ENCODE results near the gene IRF8. TPM values are rescaled to one million over a fixed set of nuclear protein-coding genes. Genes with fewer than 3 reads are reported as not detected.

IRF8 gene
- total RNA-seq, 1 donor from 2014 or later, result 37.8 TPM

DNA sequence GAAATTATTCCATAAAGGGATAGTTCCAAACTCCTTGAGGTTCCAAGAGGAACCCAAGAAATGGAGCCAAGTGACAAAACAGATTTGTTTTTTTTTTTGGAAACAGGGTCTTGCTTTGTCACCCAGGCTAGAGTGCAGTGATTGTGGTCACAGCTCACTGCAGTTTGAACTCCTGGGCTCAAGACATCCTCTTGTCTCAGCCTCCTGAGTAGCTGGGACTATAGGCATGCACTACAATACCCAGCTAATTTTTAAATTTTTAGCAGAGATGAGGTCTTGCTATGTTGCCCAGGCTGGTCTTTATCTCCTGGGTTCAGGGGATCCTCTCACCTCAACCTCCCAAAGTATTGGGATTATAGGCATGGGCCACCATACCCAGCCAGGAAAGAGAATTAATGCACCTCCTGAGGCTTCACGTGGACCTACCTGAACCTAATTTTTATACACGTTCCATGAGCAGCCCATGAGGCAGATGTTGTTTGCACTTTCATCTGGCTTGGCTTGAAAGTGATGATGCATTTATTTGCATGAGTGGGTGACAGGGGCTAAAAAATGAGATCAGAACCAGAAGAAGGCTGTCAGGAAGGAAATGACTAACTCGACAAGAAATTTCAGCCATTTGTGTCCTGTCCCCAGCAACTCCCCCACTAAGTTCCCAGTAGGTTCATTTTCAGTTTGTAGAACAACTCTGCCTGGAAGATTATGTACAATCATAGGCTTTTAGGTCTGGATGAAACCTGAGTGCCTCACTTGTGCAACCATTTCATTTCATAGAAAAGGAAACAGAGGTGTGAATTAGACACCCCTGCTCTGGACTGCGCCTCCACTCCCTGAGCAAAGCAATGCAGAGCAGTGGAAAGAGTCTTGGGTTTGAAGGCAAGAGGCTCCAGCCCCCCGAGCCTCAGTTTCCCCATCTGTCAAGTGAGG is 10.3 kb upstream of the IRF8 start:
- DNase-seq (ENCODE audit: low spot score), result no peak
- Mint-ChIP-seq H3K36me3 (ENCODE audit: low read depth) (no peaks in the 10 kb centered on the region), H3K4me3 (ENCODE audit: low read depth) (no peak overlapping the region), H3K27ac (peak overlapping the region; percentile 48), H3K9me3 (no peaks in the 10 kb centered on the region), H3K4me1 (ENCODE audit: low read depth) (peaks cover 36% of the 10 kb centered on the region), H3K27me3 (ENCODE audit: low read depth) (peaks cover 38% of the 10 kb centered on the region)
- intact Hi-C loops (cut with micrococcal nuclease), result loop anchor here (1.0 to 5.0 kb wide), 5 partner anchors 8 to 99 kb away; no protein-coding TSS in a partner anchor

GRCh38 chr16:85891033-85891775 is 7.8 kb upstream of the IRF8 start:
- intact Hi-C loops (cut with micrococcal nuclease), result no loop called here
- DNase-seq (ENCODE audit: low spot score), result no peak
- Mint-ChIP-seq H3K27me3 (ENCODE audit: low read depth) (peaks cover 34% of the 10 kb centered on the region), H3K27ac (no peak overlapping the region), H3K4me1 (ENCODE audit: low read depth) (peaks cover 36% of the 10 kb centered on the region), H3K36me3 (ENCODE audit: low read depth) (no peaks in the 10 kb centered on the region), H3K4me3 (ENCODE audit: low read depth) (no peak overlapping the region), H3K9me3 (no peaks in the 10 kb centered on the region)

- intact Hi-C loops (cut with micrococcal nuclease), result no loop called here
- peaks cover 36% of the 10 kb centered on the region for H3K4me1 Mint-ChIP-seq (ENCODE audit: low read depth)
- H3K27ac Mint-ChIP-seq, result no peak overlapping the region
- peaks cover 33% of the 10 kb centered on the region for H3K27me3 Mint-ChIP-seq (ENCODE audit: low read depth)
- no peak for DNase-seq (ENCODE audit: low spot score)
- no peaks in the 10 kb centered on the region for H3K36me3 Mint-ChIP-seq (ENCODE audit: low read depth)
- H3K9me3 Mint-ChIP-seq, result no peaks in the 10 kb centered on the region
- H3K4me3 Mint-ChIP-seq (ENCODE audit: low read depth), result no peak overlapping the region
Measured at GRCh38 chr16:85891776-85892166, 7.2 kb upstream of the IRF8 start.

DNA sequence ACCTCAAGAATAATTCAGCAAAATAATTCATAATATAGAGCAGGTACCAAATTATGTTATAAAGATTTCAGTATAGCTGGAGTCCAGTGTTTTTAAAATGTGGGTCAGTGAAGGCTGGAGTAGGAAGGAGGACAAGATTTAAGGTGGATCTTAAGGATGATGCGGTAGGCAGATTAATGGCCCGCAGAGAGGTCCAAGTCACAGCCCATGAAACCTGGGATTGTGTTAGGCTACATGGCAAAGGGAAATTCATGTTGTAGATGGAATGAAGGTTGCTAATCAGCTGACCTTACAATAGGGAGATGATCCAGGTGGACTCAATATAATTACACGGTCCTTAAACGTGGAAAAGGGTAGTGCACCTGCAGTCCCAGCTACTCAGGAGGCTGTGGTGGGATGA is 6.2 kb upstream of the IRF8 start:
- intact Hi-C loops (cut with micrococcal nuclease), result no loop called here
- Mint-ChIP-seq H3K4me1 (ENCODE audit: low read depth) (peaks cover 33% of the 10 kb centered on the region), H3K4me3 (ENCODE audit: low read depth) (no peak overlapping the region), H3K36me3 (ENCODE audit: low read depth) (no peaks in the 10 kb centered on the region), H3K9me3 (no peaks in the 10 kb centered on the region), H3K27me3 (ENCODE audit: low read depth) (peaks cover 31% of the 10 kb centered on the region), H3K27ac (no peak overlapping the region)
- DNase-seq (ENCODE audit: low spot score), result no peak

GRCh38 chr16:85894266-85894665 is 4.7 kb upstream of the IRF8 start:
- DNase-seq (ENCODE audit: low spot score), result no peak
- intact Hi-C loops (cut with micrococcal nuclease), result no loop called here

GRCh38 chr16:85897382-85897781 is 1.6 kb upstream of the IRF8 start:
- Mint-ChIP-seq H3K9me3 (no peaks in the 10 kb centered on the region), H3K36me3 (ENCODE audit: low read depth) (peaks cover 22% of the 10 kb centered on the region), H3K27ac (no peak overlapping the region), H3K4me1 (ENCODE audit: low read depth) (peaks cover 34% of the 10 kb centered on the region), H3K4me3 (ENCODE audit: low read depth) (peak overlapping the region; percentile 61), H3K27me3 (ENCODE audit: low read depth) (peaks cover 32% of the 10 kb centered on the region)
- no peak for DNase-seq (ENCODE audit: low spot score)
- intact Hi-C loops (cut with micrococcal nuclease), result no loop called here

More at GRCh38 chr16:85894266-85894665, 4.7 kb upstream of the IRF8 start:
- H3K27ac Mint-ChIP-seq, result no peak overlapping the region
- no peaks in the 10 kb centered on the region for H3K9me3 Mint-ChIP-seq
- H3K36me3 Mint-ChIP-seq (ENCODE audit: low read depth), result no peaks in the 10 kb centered on the region
- H3K4me1 Mint-ChIP-seq (ENCODE audit: low read depth), result peaks cover 25% of the 10 kb centered on the region
- peaks cover 33% of the 10 kb centered on the region for H3K27me3 Mint-ChIP-seq (ENCODE audit: low read depth)
- H3K4me3 Mint-ChIP-seq (ENCODE audit: low read depth), result no peak overlapping the region

- Mint-ChIP-seq H3K27me3 (ENCODE audit: low read depth) (peaks cover 23% of the 10 kb centered on the region), H3K9me3 (no peaks in the 10 kb centered on the region), H3K4me1 (ENCODE audit: low read depth) (peaks cover 48% of the 10 kb centered on the region), H3K4me3 (ENCODE audit: low read depth) (peak overlapping the region; percentile 85), H3K27ac (peak overlapping the region; percentile 56), H3K36me3 (ENCODE audit: low read depth) (peaks cover 40% of the 10 kb centered on the region)
- DNase-seq (ENCODE audit: low spot score), result no peak
- intact Hi-C loops (cut with micrococcal nuclease), result loop anchor here (2.0 kb wide), 1 partner anchor 79 kb away; no protein-coding TSS in a partner anchor
Measured at GRCh38 chr16:85899444-85899843, 482 bp downstream of the IRF8 start.

GRCh38 chr16:85900027-85900792 is 1.2 kb downstream of the IRF8 start:
- H3K27ac Mint-ChIP-seq, result no peak overlapping the region
- intact Hi-C loops (cut with micrococcal nuclease), result no loop called here
- H3K27me3 Mint-ChIP-seq (ENCODE audit: low read depth), result peaks cover 18% of the 10 kb centered on the region
- H3K36me3 Mint-ChIP-seq (ENCODE audit: low read depth), result peaks cover 47% of the 10 kb centered on the region
- H3K4me3 Mint-ChIP-seq (ENCODE audit: low read depth), result peak overlapping the region; percentile 85
- H3K9me3 Mint-ChIP-seq, result no peaks in the 10 kb centered on the region
- peaks cover 48% of the 10 kb centered on the region for H3K4me1 Mint-ChIP-seq (ENCODE audit: low read depth)
- no peak for DNase-seq (ENCODE audit: low spot score)

DNA sequence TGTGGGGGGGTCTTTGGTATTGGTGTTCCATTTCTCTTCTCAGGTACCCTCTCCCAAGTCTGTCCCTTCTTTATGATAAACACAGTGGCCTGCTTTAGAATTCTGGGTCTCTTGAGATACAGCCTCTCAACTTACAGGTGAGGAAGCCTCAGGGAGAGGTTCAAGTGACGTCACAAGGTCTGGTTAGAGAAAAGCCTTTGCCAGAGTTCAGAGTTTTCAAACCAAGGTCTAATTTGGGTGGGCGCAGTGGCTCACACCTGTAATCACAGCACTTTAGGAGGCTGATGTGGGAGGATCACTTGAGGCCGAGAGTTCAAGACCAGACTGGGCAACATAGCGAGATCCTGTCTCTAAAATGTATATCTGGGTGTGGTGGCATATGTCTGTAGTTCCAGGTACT is 2.1 kb downstream of the IRF8 start:
- H3K4me3 Mint-ChIP-seq (ENCODE audit: low read depth), result peak overlapping the region; percentile 85
- H3K36me3 Mint-ChIP-seq (ENCODE audit: low read depth), result peaks cover 56% of the 10 kb centered on the region
- intact Hi-C loops (cut with micrococcal nuclease), result no loop called here
- H3K27me3 Mint-ChIP-seq (ENCODE audit: low read depth), result peaks cover 10% of the 10 kb centered on the region
- no peak overlapping the region for H3K27ac Mint-ChIP-seq
- H3K9me3 Mint-ChIP-seq, result no peaks in the 10 kb centered on the region
- H3K4me1 Mint-ChIP-seq (ENCODE audit: low read depth), result peaks cover 48% of the 10 kb centered on the region
- no peak for DNase-seq (ENCODE audit: low spot score)

DNA sequence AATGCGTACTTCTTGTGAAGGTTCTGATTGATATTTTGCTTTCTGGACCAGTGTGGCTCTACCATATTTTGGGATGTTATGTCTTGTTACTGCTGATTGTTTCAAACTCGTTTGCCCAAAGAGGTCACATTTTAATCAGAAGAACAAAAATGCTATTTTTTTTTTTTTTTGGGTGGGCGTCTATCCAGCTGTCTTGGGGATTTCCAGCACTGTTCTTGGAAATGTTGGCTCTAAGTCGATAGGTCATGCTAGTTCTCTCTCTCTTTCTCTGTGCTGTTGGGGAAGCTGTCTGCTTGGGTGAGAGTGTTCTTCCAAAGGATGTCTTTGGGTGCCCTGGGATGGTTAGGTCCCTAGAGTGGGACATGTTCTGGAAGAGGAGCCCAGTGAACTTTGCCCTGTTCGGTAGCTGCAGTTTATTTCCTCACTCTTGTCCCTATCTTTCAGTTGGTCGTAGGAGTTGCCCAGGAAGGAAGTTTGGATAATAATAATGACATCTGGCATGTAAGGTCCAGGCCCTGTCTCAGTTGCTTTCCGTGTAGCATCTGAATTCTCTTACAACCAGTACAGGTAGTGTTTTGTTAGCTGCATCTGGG is 2.9 kb downstream of the IRF8 start:
- Mint-ChIP-seq H3K4me1 (ENCODE audit: low read depth) (peaks cover 48% of the 10 kb centered on the region), H3K36me3 (ENCODE audit: low read depth) (peaks cover 64% of the 10 kb centered on the region), H3K9me3 (no peaks in the 10 kb centered on the region), H3K27ac (peak overlapping the region; percentile 77), H3K4me3 (ENCODE audit: low read depth) (peak overlapping the region; percentile 85), H3K27me3 (ENCODE audit: low read depth) (peaks cover 9% of the 10 kb centered on the region)
- DNase-seq (ENCODE audit: low spot score), result no peak
- intact Hi-C loops (cut with micrococcal nuclease), result loop anchor here (1.0 kb wide), 1 partner anchor 34 kb away; no protein-coding TSS in a partner anchor

- Mint-ChIP-seq H3K27ac (peak overlapping the region; percentile 77), H3K36me3 (ENCODE audit: low read depth) (peaks cover 69% of the 10 kb centered on the region), H3K27me3 (ENCODE audit: low read depth) (peaks cover 4% of the 10 kb centered on the region), H3K4me1 (ENCODE audit: low read depth) (peaks cover 45% of the 10 kb centered on the region), H3K4me3 (ENCODE audit: low read depth) (peak overlapping the region; percentile 85), H3K9me3 (no peaks in the 10 kb centered on the region)
- intact Hi-C loops (cut with micrococcal nuclease), result loop anchor here (1.0 kb wide), 1 partner anchor 34 kb away; no protein-coding TSS in a partner anchor
- peak; percentile 48 for DNase-seq (ENCODE audit: low spot score)
Measured at GRCh38 chr16:85902366-85903155, 3.6 kb downstream of the IRF8 start.

Measured in activated T-helper 2 cell treated with anti-CD3 and anti-CD28 coated beads, Interferon-gamma antibody, Interleukin-2, Interleukin-4, amounts not matched to agents 10 μg/mL and 5 μg/mL and 100 μg/mL, durations not matched to agents 14 hours and 24 hours and 36 hours (primary cell).